Mesendoderm (in vitro differentiated cells): Measurements from ENCODE around the gene APBB2.

Experiments used
- DNase-seq: peaks from one replicate; pipeline ENCODE4 v3.0.0; 2013
- H2AK5ac ChIP-seq: 2 replicates; pipeline ENCODE4 v1.6.1; 2013; ENCODE audit warnings: low read length, inconsistent platforms
- H2BK120ac ChIP-seq: 2 replicates; pipeline ENCODE4 v1.6.1; 2013; ENCODE audit warnings: low read depth, mild to moderate bottlenecking, low read length, moderate library complexity, mixed read lengths
- H2BK15ac ChIP-seq: replicated peaks from 2 replicates; pipeline ENCODE4 v1.6.1; 2013; ENCODE audit warnings: low read depth, mild to moderate bottlenecking, moderate library complexity
- H2BK5ac ChIP-seq: 2 replicates; pipeline ENCODE4 v1.6.1; 2013; ENCODE audit warnings: low read length, inconsistent platforms
- H3K18ac ChIP-seq: 2 replicates; pipeline ENCODE4 v1.6.1; 2013; ENCODE audit warnings: mild to moderate bottlenecking, low read length, mixed read lengths
- H3K23ac ChIP-seq: one replicate; pipeline ENCODE4 v1.6.1; 2013; ENCODE audit warnings: low read length
- H3K27ac ChIP-seq: 2 replicates; pipeline ENCODE4 v1.5.1; 2013; ENCODE audit warnings: low read depth, mild to moderate bottlenecking, inconsistent platforms, low read length, moderate library complexity
- H3K27me3 ChIP-seq: 2 replicates; pipeline ENCODE4 v1.6.1; 2013; ENCODE audit warnings: low read length, control low read depth, mild to moderate bottlenecking, inconsistent platforms; ENCODE audit not compliant: insufficient read depth, poor library complexity
- H3K36me3 ChIP-seq: 2 replicates; pipeline ENCODE4 v1.6.1; 2013; ENCODE audit warnings: low read length, inconsistent platforms; ENCODE audit not compliant: control insufficient read depth, insufficient read depth
- H3K4ac ChIP-seq: one replicate; pipeline ENCODE4 v1.6.1; 2013; ENCODE audit warnings: low read depth, mild to moderate bottlenecking, low read length, moderate library complexity
- H3K4me1 ChIP-seq: 2 replicates; pipeline ENCODE4 v1.6.1; 2013; ENCODE audit warnings: low read depth, low read length, inconsistent platforms; ENCODE audit not compliant: control insufficient read depth
- H3K4me2 ChIP-seq: 2 replicates; pipeline ENCODE4 v1.6.1; 2013; ENCODE audit warnings: low read length
- H3K4me3 ChIP-seq: 2 replicates; pipeline ENCODE4 v1.5.1; 2013; ENCODE audit warnings: mild to moderate bottlenecking, low read length
- H3K56ac ChIP-seq: one replicate; pipeline ENCODE4 v1.6.1; 2013; ENCODE audit warnings: low read length
- H3K79me1 ChIP-seq: 2 replicates; pipeline ENCODE4 v1.6.1; 2013; ENCODE audit warnings: low read length, inconsistent platforms
- H3K79me2 ChIP-seq: 2 replicates; pipeline ENCODE4 v1.6.1; 2013; ENCODE audit warnings: mild to moderate bottlenecking, low read length; ENCODE audit not compliant: control insufficient read depth, insufficient read depth
- H3K9ac ChIP-seq: 2 replicates; pipeline ENCODE4 v1.6.1; 2013; ENCODE audit warnings: low read length, inconsistent platforms
- H4K5ac ChIP-seq: one replicate; pipeline ENCODE4 v1.6.1; 2013; ENCODE audit warnings: low read length
- H4K8ac ChIP-seq: one replicate; pipeline ENCODE4 v1.6.1; 2013; ENCODE audit warnings: low read depth, mild to moderate bottlenecking, control low read depth, low read length, moderate library complexity
- WGBS: extraction: QIAGEN DNeasy Blood & Tissue Kit; methylation state at CpG from one replicate; pipeline ENCODE4 v1.1.7; 2013; ENCODE audit warnings: low lambda C conversion rate, missing lambda C conversion rate; ENCODE audit not compliant: insufficient coverage; ENCODE audit errors: extremely low coverage; 5-methylcytosine and 5-hydroxymethylcytosine counted together

APBB2 gene

DNA sequence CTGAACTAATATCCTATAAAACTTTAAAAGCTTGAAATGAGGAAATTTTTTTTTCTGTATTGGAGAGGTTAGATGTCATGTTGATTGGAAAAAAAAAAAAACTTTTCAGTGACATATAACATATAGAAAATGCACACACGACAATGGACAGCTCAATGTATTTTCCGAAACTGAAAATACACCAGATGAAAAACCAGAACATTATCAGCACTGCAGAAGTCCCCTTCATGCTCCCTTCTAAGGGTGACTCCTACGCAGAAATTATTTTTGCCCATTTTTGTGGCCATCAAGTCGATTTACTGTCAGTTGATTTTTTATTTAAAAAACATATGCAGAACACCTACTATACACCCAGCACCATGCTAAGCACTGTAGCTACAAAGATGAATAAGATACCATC lies 148.3 kb downstream of the APBB2 start:
- Histone ChIP-seq H3K79me1 (peaks cover 3% of the 10 kb centered on the region), H4K5ac (no peak overlapping the region), H2AK5ac (no peak overlapping the region), H3K18ac (no peak overlapping the region), H3K27ac (no peak overlapping the region), H3K4me1 (peaks cover 2% of the 10 kb centered on the region), H4K8ac (no peak overlapping the region), H3K23ac (no peak overlapping the region), H3K4ac (no peak overlapping the region), H2BK5ac (no peak overlapping the region), H3K79me2 (no peaks in the 10 kb centered on the region), H2BK15ac (no peak overlapping the region), H3K56ac (no peak overlapping the region), H3K27me3 (no peaks in the 10 kb centered on the region), H3K4me3 (no peak overlapping the region), H2BK120ac (no peak overlapping the region), H3K36me3 (no peaks in the 10 kb centered on the region), H3K9ac (no peak overlapping the region), H3K4me2 (no peak overlapping the region)
- no peak for DNase-seq
- WGBS = no CpG with 5 or more reads among the region's 4 CpGs

DNA sequence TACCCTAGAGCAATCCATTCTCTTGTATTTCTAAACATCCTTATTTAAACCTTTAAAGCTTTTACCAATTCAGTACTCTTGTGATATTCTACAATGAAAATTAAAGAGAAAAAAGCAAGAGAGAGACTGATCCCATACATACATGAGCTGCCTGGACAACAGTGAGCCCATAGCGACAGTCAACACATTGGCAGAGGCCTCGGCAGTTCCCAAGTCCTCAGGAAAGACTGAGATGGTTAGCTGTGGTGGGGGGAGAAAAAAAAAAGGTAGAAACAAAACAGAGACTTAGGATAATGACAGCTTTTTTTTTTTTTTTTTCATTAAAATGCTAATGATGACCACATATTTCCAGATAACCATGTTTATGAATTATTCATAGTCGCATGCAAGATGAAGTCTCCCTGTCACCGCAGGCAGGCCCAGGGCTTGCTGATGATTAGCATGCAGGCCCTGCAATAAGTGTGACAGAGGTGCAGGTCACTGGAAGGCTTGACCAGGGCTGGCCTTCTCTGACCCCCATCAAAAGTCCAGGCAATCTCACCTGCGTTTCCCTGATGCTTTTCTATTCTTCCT lies 148.8 kb downstream of the APBB2 start:
- Histone ChIP-seq H3K18ac (no peak overlapping the region), H4K5ac (no peak overlapping the region), H3K79me2 (no peaks in the 10 kb centered on the region), H3K27ac (no peak overlapping the region), H2BK15ac (no peak overlapping the region), H3K4me2 (no peak overlapping the region), H4K8ac (no peak overlapping the region), H3K4me3 (no peak overlapping the region), H3K23ac (no peak overlapping the region), H3K27me3 (no peaks in the 10 kb centered on the region), H3K79me1 (peaks cover 3% of the 10 kb centered on the region), H3K36me3 (no peaks in the 10 kb centered on the region), H2BK5ac (no peak overlapping the region), H3K4me1 (peaks cover 2% of the 10 kb centered on the region), H3K4ac (no peak overlapping the region), H3K9ac (no peak overlapping the region), H3K56ac (no peak overlapping the region), H2BK120ac (no peak overlapping the region), H2AK5ac (no peak overlapping the region)
- DNase-seq = no peak
- WGBS = no CpG with 5 or more reads among the region's 5 CpGs

DNA sequence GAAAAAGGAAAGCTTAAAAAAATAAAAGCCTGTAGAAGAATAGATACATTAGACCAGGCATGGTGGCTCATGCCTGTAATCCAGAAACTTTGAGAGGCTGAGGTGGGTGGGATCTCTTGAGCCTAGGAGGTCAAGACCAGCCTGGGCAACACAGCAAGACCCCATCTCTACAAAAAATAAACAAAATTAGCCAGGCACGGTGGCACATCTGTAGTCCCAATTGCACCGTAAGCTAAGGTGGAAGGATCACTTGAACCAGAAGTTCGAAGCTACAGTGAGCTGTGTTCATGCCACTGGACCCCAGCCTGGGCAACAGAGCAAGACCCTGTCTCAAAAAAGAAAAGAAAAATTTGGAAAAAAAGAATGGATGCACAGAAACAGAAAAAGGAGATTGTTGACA lies 149.4 kb downstream of the APBB2 start:
- no peak overlapping the region for H3K27ac ChIP-seq

DNA sequence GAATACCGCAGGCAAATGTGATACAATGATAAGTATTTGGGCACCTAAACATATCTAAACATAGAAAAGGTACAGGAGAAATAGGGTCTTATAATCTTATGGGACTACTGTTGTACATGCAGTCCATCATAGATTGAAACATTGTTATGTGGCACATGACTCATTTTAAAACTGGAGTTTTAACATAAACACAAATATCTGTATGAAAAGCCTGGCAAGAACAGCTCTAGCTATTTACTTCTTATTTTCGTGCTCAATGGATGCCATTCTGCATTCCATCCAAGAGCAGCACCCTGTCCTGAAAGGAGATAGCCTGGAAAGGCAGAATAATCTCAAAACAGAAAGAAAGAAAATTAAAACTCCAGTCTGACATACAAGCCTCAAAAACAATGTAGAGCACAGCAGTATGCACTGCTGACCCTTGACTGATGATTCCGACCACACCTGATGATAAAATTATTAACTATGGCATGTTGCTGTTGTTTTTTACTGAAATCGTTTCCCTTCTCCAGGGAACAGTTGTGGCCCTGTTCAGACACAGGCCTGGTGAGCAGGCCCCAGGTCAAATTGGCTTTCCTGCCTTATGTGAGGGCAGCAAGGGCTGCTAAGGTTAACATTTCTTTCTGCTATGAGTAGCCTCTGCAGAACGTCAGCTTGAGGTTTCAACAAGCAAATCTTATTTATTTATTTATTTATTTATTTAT lies 152.7 kb downstream of the APBB2 start:
- no peak overlapping the region for H3K4me2 ChIP-seq
- H4K5ac ChIP-seq = no peak overlapping the region
- no peak overlapping the region for H3K4ac ChIP-seq
- H3K23ac ChIP-seq = no peak overlapping the region
- no peak overlapping the region for H2AK5ac ChIP-seq
- no peak overlapping the region for H2BK15ac ChIP-seq
- no peaks in the 10 kb centered on the region for H3K27me3 ChIP-seq
- DNase-seq = no peak
- H3K9ac ChIP-seq = no peak overlapping the region
- no peak overlapping the region for H3K4me3 ChIP-seq
- no peaks in the 10 kb centered on the region for H3K79me2 ChIP-seq
- H4K8ac ChIP-seq = no peak overlapping the region
- WGBS = no CpG with 5 or more reads among the region's 5 CpGs
- no peak overlapping the region for H2BK5ac ChIP-seq
- H2BK120ac ChIP-seq = no peak overlapping the region
- H3K4me1 ChIP-seq = no peaks in the 10 kb centered on the region
- H3K18ac ChIP-seq = no peak overlapping the region
- H3K27ac ChIP-seq = no peak overlapping the region
- H3K79me1 ChIP-seq = peaks cover 3% of the 10 kb centered on the region
- H3K36me3 ChIP-seq = no peaks in the 10 kb centered on the region
- no peak overlapping the region for H3K56ac ChIP-seq

More for the DNA sequence above, 149.4 kb downstream of the APBB2 start:
- Histone ChIP-seq H3K4me3 (no peak overlapping the region), H3K79me1 (peaks cover 3% of the 10 kb centered on the region), H3K27me3 (no peaks in the 10 kb centered on the region), H3K18ac (no peak overlapping the region), H3K36me3 (no peaks in the 10 kb centered on the region), H3K9ac (no peak overlapping the region), H3K4ac (no peak overlapping the region), H3K79me2 (no peaks in the 10 kb centered on the region), H2BK120ac (no peak overlapping the region), H2AK5ac (no peak overlapping the region), H2BK5ac (no peak overlapping the region), H2BK15ac (no peak overlapping the region), H3K23ac (no peak overlapping the region), H3K4me1 (no peaks in the 10 kb centered on the region), H4K8ac (no peak overlapping the region), H4K5ac (no peak overlapping the region), H3K56ac (no peak overlapping the region), H3K4me2 (no peak overlapping the region)
- WGBS = no CpG with 5 or more reads among the region's 3 CpGs
- DNase-seq = no peak

DNA sequence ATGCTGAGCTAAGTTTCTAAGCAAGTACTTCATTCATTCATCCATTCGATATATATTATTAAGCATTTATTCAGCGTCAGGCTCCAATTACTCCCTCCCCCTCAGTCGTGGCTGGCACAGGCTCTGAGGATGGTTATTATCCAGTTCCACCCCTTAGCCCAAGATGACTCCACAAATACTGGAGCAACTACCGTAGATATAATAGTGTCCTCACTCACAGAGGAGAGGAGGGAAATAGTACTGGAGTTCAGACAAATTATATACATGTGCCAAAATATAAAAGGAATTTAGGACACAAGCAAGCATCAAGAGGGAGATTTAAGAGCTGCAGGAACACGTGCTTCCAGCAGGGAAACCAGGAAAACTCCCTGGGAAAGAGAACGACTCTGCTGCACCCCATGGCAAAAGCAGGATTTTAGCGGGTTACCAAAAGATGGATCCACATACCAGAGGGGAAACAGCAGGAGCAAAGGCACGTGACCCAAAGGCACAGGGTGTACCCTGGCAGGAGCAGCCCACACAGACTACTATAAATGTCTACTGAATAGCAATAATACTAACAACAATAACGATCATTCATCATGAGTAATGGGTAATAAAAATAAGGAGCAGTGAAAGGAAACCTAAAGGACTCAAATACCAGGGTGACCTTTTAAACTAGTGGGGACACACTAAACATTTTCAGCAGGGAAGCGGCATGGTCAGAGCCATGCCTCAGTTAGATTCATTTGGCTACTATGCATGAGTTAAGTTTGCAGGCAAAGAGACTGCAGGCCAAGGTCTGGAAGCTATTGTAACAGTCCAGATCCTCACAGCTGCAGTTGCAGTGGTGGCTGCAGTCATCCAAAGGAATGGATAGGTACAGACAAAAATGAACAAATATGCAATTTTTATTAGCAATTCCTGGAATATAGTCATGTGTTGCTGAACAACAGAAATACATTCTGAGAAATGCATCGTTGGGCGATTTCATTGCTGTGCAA lies 153.7 kb downstream of the APBB2 start:
- Histone ChIP-seq H2BK120ac (no peak overlapping the region), H4K8ac (no peak overlapping the region), H3K79me1 (no peaks in the 10 kb centered on the region), H3K4me3 (no peak overlapping the region), H2AK5ac (no peak overlapping the region), H3K79me2 (no peaks in the 10 kb centered on the region), H3K36me3 (no peaks in the 10 kb centered on the region), H4K5ac (no peak overlapping the region), H3K4me2 (no peak overlapping the region), H3K9ac (no peak overlapping the region), H3K4ac (no peak overlapping the region), H3K18ac (no peak overlapping the region), H3K27me3 (no peaks in the 10 kb centered on the region), H2BK5ac (no peak overlapping the region), H3K4me1 (no peaks in the 10 kb centered on the region), H3K23ac (no peak overlapping the region), H3K27ac (no peak overlapping the region), H3K56ac (no peak overlapping the region), H2BK15ac (no peak overlapping the region)
- DNase-seq = no peak
- no CpG with 5 or more reads among the region's 12 CpGs for WGBS
